GM23248 (cell line): ENCODE results near the gene ACKR3.

Source experiments
- EZH2 ChIP-seq: fragments of 200-600 bp; sonication (generic); IDR thresholded peaks from 2 replicates; pipeline ENCODE4 v1.6.1; 2018; ENCODE audit warnings: antibody characterized with exemption, mild to moderate bottlenecking; ENCODE audit not compliant: insufficient read depth, poor library complexity, severe bottlenecking
- EZH2phosphoT487 ChIP-seq: fragments of 200-600 bp; sonication (generic); IDR thresholded peaks from 2 replicates; pipeline ENCODE4 v1.6.1; 2018; ENCODE audit warnings: antibody characterized with exemption, moderate library complexity, mild to moderate bottlenecking, low read depth; ENCODE audit not compliant: insufficient read depth

GRCh38 chr2:236622660-236623059, 53.0 kb downstream of the ACKR3 start:
- TF ChIP-seq EZH2: no peak
- TF ChIP-seq EZH2phosphoT487: no peak
